CD4-positive, alpha-beta T cell treated with Interleukin-4 for 4 hours (primary cell): Measurements from ENCODE around the gene ZNF365.
"Not testable (repeated sequence)": the region's sequence is repeated elsewhere in the genome, so short reads cannot be mapped to it uniquely, and the experiment has no call there.

Source experiments
- DNase-seq: peaks from one replicate; pipeline ENCODE4 v3.0.0-alpha.2; 2020

Gene ZNF365

GRCh38 chr10:62373995-62374861 lies at the start of gene ZNF365:
Gene ZNF365, plus strand, starts transcription at chr10:62374369. Its CDS starts 1,825 bp downstream, at chr10:62376194.
- peak; percentile 33 for DNase-seq

- DNase-seq = no peak
These were observed 48.0 kb upstream of the ZNF365 start for GRCh38 chr10:62326176-62326575.

GRCh38 chr10:62327885-62328284 lies 46.3 kb upstream of the ZNF365 start:
- no peak for DNase-seq

- no peak for DNase-seq
These were observed 44.0 kb upstream of the ZNF365 start for GRCh38 chr10:62330213-62330612.

GRCh38 chr10:62332406-62332805 lies 41.8 kb upstream of the ZNF365 start:
- no peak for DNase-seq

GRCh38 chr10:62333135-62333889 lies 40.9 kb upstream of the ZNF365 start:
- no peak for DNase-seq

- DNase-seq = no peak
These were observed 40.0 kb upstream of the ZNF365 start for GRCh38 chr10:62333988-62334682.

GRCh38 chr10:62335326-62335725 lies 38.8 kb upstream of the ZNF365 start:
- DNase-seq = no peak

GRCh38 chr10:62336404-62336803 lies 37.8 kb upstream of the ZNF365 start:
- DNase-seq = no peak

- DNase-seq = no peak
These were observed 32.8 kb upstream of the ZNF365 start for GRCh38 chr10:62341419-62341818.

GRCh38 chr10:62343000-62343399 lies 31.2 kb upstream of the ZNF365 start:
- no peak for DNase-seq

- no peak for DNase-seq
These were observed 26.1 kb upstream of the ZNF365 start for GRCh38 chr10:62348029-62348428.

- no peak for DNase-seq
These were observed 21.7 kb upstream of the ZNF365 start for GRCh38 chr10:62352356-62352970.

- no peak for DNase-seq
These were observed 19.3 kb upstream of the ZNF365 start for GRCh38 chr10:62354916-62355315.

GRCh38 chr10:62356447-62356846 lies 17.7 kb upstream of the ZNF365 start:
- no peak for DNase-seq

- not testable (repeated sequence) for DNase-seq
These were observed 16.0 kb upstream of the ZNF365 start for GRCh38 chr10:62358151-62358550.

GRCh38 chr10:62373639-62373994 lies 552 bp upstream of the ZNF365 start:
- DNase-seq = no peak

GRCh38 chr10:62374862-62375710 lies 917 bp downstream of the ZNF365 start:
- peak; percentile 29 for DNase-seq

GRCh38 chr10:62376071-62377025 lies 2.2 kb downstream of the ZNF365 start:
- no peak for DNase-seq

GRCh38 chr10:62377026-62377415 lies 2.9 kb downstream of the ZNF365 start:
- no peak for DNase-seq

GRCh38 chr10:62377966-62378365 lies 3.8 kb downstream of the ZNF365 start:
- no peak for DNase-seq
